22Rv1 (cell line): ENCODE measurements around the gene MEF2A.
"Not testable (repeated sequence)": the region's sequence is repeated elsewhere in the genome, so short reads cannot be mapped to it uniquely, and the experiment has no call there.

Source experiments
- H3K27ac ChIP-seq: fragments of 450-650 bp; 2 replicates; pipeline ENCODE4 v1.5.1; 2017
- ZFX ChIP-seq: fragments of 450-650 bp; IDR thresholded peaks from 2 replicates; pipeline ENCODE4 v1.6.1; 2017; ENCODE audit warnings: antibody characterized with exemption, borderline replicate concordance
- TF ChIP-seq, protein P1 (sequence below): fragments of 450-650 bp; IDR thresholded peaks from 2 replicates; pipeline ENCODE4 v1.5.1; 2017; ENCODE audit warnings: mild to moderate bottlenecking

The MEF2A gene

DNA sequence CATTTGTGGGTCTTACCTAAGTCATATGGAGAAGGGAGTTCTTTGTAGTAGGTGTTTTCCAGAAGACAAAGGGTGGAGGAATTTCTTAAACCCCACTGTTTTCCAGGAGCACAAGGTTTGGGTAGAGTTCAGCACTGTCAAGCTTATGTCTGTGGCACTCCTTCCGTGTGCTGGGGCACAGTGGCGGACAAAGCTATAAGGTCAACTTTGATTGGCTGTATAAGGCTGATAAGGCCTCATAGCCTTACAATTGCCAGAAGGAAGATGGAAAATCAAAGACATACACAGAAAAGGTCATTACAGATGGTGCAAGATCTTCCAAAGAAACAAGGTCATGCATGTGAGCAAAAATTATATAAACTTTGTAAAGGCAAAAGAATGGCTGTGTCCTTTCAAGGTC is 170.9 kb downstream of the MEF2A start:
- H3K27ac ChIP-seq = no peak overlapping the region
- no peak for TF ChIP-seq ZFX
- TF ChIP-seq, protein P1, sequence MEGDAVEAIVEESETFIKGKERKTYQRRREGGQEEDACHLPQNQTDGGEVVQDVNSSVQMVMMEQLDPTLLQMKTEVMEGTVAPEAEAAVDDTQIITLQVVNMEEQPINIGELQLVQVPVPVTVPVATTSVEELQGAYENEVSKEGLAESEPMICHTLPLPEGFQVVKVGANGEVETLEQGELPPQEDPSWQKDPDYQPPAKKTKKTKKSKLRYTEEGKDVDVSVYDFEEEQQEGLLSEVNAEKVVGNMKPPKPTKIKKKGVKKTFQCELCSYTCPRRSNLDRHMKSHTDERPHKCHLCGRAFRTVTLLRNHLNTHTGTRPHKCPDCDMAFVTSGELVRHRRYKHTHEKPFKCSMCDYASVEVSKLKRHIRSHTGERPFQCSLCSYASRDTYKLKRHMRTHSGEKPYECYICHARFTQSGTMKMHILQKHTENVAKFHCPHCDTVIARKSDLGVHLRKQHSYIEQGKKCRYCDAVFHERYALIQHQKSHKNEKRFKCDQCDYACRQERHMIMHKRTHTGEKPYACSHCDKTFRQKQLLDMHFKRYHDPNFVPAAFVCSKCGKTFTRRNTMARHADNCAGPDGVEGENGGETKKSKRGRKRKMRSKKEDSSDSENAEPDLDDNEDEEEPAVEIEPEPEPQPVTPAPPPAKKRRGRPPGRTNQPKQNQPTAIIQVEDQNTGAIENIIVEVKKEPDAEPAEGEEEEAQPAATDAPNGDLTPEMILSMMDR = no peak

DNA sequence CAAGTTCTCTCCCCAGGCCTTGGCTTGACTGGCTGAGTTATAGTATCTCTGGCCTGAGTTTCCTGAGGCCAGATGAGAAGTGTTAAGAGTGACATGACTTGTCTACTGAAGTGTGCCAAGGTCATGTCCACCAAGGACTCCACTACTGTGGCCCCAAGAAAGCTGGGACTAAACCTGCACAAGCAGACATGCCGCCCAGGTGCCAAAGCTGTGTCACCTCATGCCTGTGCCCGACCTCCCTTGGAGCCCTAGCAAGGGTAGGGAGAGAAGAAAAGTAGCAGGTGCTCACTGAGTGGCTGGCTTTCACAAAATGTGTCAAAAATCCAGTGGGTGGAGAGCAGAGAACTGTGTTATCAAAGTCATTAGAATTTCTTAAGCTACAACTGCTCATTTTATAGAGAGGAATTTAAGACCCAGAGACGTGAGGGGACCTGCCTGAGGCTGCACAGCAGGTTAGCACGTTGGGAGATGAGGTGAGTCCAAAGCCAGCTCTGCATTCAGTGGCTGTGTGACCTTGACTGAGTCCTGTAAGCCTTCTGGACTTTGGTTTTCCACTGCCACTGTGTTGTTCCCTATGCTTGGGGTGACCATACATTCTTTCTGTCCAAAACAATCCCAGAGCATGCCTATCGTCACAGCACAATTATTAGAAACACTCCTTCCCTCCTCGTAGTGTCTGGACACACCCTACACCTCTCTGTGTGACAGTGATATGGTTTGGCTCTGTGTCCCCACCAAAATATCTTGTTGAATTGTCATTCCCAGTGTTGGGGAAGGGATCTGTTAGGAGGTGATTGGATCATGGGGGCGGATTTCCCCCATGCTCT is 172.4 kb downstream of the MEF2A start:
- H3K27ac ChIP-seq = no peak overlapping the region
- TF ChIP-seq ZFX = no peak
- TF ChIP-seq, protein P1 = no peak

DNA sequence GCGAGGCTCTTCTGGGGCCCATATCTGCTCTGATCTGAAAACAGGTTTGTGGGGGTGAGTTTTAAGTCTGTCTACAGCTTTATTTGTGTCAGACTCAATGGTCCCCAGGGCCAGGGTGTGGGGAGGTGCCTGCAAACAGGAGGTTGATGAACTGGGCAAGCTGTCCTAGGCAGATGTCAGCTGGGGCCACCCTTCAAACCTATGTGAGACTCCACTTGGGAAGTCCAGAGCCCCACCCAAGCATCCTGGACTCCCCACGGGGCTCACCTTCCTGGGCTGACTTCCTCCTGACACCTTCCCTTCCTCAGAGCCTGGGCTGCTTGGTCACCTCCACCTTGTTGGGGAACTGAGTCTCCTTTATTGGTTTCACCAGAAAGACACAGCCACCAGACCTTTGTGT is 176.1 kb downstream of the MEF2A start:
- H3K27ac ChIP-seq = no peak overlapping the region
- TF ChIP-seq ZFX = no peak
- TF ChIP-seq, protein P1 = no peak

DNA sequence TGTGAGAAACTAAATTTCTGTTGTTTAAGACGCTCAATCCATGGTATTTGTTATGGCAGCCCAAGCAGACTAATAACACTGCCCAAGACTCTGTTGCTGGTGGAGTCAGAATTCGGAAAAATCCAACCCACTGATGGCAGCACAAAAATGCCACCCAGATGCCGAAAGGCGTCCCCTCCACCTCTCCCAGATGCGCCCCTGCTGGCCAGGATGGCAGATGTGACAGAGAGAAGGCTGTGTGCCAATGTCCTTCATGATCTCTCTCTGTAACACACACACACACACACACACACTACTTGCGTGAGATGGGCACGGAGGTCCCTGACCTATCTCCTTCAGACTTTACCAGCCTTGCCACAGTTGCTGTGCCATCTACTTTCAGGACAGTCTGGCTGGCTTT is 178.4 kb downstream of the MEF2A start:
- H3K27ac ChIP-seq = no peak overlapping the region
- TF ChIP-seq ZFX = no peak
- TF ChIP-seq, protein P1 = peak; percentile 44

DNA sequence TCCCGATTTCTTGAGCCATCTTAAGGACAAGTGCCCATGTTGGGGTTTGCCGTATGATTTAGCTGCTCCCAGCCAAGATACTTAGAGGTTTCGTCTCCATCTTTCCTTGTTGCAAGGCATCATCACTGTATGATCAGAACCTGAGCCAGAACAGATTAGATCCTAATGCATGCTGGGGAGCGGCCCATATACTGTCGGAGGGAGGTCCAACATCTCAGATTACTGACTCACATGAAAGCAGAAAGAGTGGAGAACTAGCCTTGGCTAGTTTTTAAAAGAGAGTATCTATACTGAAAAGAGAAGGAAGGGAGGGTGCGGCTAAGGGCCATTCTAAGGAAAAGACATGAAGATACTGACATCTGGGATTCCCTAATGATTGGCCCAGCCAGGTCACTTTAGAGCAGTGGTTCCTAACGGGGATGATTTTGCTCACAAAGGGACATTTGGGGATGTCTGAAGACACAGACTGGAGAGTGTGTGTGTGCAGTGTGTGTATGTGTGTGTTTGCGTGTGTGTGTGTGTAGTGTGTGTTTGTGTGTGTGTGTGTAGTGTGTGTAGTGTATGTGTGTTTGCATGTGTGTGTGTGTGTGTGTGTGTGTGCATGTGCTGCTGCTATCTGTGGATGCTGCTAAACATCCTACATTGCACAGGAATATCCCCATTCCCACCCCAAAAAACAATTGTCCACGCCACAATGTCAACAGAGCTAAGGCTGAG is 179.7 kb downstream of the MEF2A start:
- no peak overlapping the region for H3K27ac ChIP-seq
- no peak for TF ChIP-seq ZFX
- TF ChIP-seq, protein P1 = no peak

DNA sequence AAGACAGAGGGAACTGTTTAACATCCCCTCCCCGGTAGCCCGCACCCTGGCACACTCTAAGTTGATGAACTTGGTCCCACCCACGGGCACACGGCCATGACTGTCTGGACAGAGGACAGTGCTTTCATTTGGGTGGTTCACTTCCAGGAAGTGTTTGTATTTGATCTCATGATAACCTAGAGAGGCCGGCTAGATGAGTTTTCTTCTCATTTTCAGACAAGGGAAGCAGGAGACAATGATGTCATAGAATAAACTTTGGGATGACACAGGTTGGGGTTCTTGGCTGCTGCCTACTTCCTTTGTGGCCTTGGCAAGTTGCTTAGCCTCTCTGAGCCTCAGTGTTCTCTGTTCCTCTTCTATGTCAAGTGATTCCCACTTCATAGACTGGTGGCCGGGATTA is 183.6 kb downstream of the MEF2A start:
- TF ChIP-seq, protein P1 = no peak
- no peak overlapping the region for H3K27ac ChIP-seq

DNA sequence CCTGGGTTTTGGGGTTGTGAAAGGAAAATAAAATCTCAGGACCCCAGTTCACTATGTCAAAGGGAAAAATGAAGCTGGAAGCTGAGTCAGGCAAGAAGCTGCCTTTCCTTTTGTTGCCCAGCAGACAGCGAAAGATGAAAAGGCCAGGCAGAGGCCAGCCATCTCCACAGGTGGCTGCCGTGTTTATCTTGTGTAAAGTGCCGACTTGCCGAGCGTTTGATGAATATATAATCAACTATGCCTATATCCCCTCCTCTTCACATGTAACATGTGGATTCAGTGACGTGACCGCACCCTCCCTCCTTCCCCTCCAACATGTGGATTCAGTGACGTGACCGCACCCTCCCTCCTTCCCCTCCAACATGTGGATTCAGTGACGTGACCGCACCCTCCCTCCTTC is 184.5 kb downstream of the MEF2A start:
- H3K27ac ChIP-seq = not testable (repeated sequence)
